ENCODE results near the gene DVL2.
A peak's percentile ranks its signal among the peaks of the same experiment; 100 is the strongest.

The DVL2 gene

DNA sequence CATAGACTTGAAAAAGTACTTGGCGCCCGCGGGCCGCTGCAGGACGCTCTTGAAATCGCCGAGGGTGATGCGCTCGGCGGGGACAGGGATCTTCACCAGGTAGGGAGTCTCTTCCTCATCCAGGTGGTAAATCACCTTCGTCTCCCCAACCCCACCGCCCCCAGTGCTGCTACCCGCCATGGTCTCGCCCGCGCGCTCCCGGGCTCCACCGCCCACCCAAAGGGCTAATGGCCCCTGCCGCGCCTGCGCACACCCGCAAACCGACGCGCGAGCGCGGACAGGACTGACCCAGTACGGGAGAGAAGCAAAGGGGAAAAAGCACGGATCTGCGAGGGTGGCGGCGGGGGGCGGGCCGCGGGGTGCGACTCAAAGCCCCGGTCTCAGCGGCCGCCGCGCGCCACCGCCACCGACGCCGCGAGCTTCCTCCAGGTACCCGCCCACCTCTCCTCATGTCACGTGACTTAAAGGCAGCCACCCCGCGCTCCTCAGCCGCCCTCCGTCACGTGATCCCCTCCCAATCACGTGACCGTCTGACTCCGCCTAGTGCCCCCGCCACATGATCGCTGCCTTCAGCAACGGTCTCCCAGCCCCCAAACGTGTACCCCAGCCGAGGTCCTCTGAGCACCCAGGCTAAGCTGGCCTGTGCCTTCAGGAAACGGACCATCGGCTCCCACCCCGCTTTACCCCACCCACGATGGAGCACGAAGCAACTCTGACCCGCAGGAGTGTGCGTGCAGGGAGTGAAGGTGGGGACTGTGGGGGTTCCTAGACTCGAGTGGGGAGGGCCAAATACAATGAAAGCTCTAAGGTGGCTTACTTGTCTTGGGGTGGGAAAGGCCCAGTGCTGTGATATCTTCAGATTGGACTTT, at the start of gene DVL2:
Gene DVL2, minus strand, starts transcription at position 435 of the 869 bp plus-strand sequence. Its CDS starts 255 bp downstream, at position 180.
- peak; percentile 94 for DNase-seq

DNA sequence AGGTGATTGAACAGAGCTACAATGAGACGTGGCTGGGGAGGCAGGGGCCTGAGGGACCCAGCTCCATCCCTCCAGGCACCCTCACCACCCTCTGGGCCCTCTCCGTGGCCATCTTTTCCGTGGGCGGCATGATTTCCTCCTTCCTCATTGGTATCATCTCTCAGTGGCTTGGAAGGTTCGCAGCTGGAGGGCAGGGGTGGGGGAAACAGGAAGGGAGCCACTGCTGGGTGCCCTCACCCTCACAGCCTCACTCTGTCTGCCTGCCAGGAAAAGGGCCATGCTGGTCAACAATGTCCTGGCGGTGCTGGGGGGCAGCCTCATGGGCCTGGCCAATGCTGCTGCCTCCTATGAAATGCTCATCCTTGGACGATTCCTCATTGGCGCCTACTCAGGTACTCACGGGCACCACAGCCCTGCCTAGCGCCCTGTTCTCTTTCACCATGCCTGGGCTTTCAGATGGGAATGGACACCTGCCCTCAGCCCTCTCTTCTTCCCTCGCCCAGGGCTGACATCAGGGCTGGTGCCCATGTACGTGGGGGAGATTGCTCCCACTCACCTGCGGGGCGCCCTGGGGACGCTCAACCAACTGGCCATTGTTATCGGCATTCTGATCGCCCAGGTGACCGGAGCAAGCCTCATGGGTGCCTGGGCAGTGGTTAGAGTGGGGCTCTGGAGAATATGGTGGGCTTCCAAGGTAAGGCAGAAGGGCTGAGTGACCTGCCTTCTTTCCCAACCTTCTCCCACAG, 49.3 kb upstream of the DVL2 start:
- DNase-seq = peak; percentile 30

DNA sequence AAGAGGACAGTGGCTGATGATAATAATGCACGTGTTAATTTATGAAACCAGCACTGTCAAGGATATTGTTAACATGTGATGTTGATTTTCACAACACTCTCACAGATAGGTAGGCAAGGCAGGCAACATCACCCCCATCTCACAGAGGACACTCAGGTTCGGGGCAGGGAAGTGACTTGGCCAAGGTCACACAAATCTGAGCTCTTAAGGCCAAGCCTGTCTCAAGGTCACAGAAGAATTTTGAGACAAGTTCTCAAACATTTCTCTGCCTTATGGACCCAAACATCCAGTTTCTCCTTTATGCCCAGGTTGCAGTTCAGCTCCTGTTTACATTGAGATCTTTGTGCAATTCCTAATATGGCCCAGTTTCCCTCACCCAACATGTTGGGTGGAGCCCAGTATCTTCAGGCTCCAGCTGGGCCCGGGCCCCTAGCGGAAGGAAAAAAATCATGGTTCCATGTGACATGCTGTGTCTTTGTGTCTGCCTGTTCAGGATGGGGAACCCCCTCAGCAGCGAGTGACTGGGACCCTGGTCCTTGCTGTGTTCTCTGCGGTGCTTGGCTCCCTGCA, 48.5 kb upstream of the DVL2 start:
- DNase-seq = peak; percentile 22

DNA sequence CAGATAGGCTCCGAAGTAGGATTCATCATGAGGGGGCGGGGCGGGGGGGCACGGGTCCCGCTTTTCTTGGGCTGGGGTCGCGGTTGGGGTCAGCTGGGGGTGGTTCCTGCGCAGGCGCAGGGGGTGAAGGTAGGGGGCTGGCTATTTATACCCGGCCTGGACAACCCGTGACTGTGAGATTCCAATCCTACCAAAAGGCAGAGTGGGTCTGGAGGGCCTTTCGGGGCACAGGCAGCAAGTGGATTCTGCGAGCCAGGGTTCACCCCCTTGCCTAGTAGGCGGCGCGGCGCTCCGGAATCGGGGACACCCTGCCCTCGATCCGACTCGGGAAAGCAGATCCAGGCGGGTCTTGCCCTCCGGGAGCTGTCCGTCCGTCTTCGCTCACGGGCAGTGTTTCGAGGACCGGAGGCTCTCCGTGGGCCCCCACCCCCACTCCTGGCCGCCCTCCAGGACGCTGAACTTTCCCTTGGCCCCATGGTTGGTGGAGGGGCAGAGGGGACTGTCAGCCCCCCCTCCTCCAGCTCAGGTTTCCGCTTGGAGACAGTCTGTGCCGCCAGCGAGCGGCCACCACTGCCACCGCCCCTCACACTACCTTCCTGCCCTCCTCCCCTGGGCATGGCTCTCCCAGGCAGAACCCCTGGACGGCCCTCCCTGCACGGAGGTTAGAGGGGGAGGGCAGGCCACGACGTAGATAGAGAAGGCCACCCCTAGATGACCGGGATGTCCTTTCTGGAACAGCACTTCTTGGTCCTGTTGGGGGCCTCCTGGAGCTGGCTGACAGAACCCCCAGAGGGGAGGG, 47.8 kb upstream of the DVL2 start:
- no peak for DNase-seq

DNA sequence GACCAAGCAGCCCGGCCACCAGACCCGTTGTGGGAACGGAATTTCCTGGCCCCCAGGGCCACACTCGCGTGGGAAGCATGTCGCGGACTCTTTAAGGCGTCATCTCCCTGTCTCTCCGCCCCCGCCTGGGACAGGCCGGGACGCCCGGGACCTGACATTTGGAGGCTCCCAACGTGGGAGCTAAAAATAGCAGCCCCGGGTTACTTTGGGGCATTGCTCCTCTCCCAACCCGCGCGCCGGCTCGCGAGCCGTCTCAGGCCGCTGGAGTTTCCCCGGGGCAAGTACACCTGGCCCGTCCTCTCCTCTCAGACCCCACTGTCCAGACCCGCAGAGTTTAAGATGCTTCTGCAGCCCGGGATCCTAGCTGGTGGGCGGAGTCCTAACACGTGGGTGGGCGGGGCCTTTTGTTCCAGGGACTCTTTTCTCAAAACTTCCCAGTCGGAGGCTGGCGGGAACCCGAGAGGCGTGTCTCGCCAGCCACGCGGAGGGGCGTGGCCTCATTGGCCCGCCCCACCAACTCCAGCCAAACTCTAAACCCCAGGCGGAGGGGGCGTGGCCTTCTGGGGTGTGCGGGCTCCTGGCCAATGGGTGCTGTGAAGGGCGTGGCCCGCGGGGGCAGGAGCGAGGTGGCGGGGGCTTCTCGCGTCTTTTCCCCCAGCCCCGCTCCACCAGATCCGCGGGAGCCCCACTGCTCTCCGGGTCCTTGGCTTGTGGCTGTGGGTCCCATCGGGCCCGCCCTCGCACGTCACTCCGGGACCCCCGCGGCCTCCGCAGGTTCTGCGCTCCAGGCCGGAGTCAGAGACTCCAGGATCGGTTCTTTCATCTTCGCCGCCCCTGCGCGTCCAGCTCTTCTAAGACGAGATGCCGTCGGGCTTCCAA, 47.0 kb upstream of the DVL2 start, which contains the start of gene SLC2A4:
Gene SLC2A4, plus strand, starts transcription at position 645 of the 879 bp plus-strand sequence. Its CDS starts 217 bp downstream, at position 862.
- DNase-seq = peak; percentile 99

- peak; percentile 90 for DNase-seq
These were observed 46.3 kb upstream of the DVL2 start for GRCh38 chr17:7280519-7281073.

DNA sequence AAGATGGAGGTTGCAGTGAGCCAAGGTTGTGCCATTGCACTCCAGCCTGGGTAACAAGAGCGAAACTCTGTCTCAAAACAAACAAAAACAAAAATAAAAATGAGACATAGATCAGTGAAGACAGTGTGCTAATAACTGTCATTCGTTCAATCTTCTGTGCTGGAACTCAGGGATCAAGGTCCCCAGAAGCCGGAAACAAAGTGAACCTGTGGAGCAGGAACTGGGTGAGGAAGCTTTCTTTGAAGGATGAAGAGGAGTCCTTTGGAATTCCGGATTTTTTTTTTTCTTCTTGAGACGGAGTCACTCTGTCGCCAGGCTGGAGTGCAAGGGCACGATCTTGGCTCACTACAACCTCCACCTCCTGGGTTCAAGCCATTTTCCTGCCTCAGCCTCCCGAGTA, 45.1 kb upstream of the DVL2 start:
- DNase-seq = no peak

DNA sequence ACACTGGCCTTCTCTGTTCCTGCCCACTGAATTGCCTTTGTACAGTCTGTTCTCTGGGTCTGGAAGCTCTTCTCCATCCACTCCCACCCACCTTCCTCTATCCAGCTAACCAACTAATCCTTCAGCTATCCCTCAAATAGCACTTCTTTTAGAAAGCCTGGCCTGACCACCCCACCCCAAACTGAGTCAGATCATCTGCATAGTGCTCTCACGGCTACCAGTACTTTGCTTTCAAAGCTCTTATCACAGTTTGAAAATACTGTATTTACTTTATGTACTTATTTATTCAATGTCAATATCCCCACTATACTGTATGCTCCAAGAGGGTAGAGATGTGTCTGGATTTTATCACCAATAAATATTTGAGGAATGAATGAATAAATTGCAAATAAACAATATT, 32.5 kb upstream of the DVL2 start:
- DNase-seq = no peak

- no peak for DNase-seq
These were observed 29.4 kb upstream of the DVL2 start for GRCh38 chr17:7263801-7264078.

DNA sequence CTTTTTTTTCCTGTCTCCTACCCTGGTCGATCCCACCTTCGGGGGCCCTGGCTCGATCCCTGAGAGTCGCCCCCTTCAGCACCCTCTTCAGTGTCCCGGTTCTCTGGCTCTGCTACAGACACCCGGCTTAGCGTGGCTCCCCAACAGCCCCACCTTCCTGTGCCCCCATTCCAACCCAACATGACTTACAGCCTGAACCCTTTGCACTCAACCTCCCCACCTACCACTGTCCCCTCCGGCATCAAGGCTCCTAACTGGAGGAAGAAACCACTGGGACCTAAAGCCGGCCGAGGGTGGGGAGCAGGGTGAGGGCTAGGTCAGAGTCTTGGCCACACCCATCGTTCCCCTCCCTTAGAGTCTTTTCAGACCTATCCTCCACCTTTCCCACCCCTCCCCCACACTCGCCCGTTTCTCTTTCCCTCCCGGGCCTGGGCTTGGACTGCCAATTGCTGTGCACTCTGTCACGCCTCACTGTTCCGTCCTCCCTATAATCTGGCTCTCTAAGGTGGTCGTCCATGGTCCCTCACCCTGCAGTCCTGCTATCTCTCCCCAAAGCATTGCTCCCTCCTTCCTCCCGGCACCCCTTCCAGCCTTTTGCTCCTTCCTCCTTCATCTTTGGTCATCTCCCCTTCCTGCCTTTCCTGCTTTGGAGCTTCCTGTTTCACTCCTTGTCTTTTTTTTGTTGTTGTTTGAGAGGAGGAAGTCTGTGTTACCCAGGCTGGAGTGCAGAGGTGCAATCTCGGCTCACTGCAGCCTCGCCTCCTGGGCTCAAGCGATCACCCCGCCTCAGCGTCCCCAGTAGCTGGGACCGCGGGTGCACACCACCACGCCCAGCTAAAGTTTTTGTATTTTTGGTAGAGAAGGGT, 28.9 kb upstream of the DVL2 start:
- DNase-seq = peak; percentile 47

GRCh38 chr17:7262192-7262934, 28.0 kb upstream of the DVL2 start, which contains the start of gene CLDN7:
CLDN7 (minus strand) TSS chr17:7262478; CDS start chr17:7262043, 435 bp downstream.
- DNase-seq = no peak

- no peak for DNase-seq
These were observed 27.3 kb upstream of the DVL2 start for GRCh38 chr17:7261379-7262191.

DNA sequence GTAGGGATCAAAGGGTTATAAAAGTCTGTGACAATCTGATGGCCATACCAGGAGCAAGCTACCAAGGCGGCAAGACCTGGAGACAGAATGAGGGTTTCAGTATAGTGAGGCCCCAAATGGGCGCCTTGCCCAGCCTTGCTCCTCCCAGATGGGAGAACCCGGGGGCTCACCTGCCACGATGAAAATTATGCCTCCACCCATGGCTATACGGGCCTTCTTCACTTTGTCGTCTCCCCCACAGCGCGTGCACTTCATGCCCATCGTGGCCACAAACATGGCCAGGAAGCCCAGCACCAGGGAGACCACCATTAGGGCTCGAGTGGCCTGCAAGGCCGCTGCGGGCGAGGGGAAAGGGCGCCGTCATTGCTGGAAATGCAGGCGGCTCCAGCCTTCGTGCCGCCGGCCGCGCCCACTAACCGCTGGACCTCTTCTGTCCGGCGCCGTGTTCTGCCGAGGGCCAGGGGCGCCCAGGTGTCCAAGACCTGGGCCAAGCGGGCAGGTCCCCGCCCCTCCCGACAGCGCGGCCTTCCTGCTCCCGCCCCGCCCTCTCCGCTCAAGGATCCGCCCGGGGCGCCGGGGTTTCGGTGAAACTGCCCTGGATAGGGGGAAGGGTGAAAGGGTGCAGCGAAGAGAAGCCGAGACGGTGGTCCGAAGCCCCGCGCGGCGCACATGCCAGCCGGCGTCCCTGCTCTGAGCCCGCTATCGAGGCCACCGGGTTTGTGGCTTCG, 26.5 kb upstream of the DVL2 start:
- no peak for DNase-seq

GRCh38 chr17:7260151-7260550, 25.8 kb upstream of the DVL2 start:
- no peak for DNase-seq

DNA sequence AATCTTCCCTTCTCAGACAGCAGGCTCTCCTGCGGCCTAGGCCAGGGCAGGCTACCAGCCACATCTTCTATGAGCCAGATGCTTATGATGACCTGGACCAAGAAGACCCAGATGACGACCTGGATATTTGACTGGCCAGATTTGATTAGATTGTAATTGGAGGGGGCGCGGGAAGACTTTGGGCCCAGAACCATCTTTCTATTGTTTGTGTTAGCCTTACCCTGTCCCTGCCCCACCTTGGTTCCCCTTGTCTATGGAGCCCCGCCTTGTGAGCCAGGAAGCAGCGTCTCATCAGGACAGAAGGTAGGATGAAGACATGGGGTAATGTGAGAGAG, 25.2 kb upstream of the DVL2 start:
- DNase-seq = no peak

DNA sequence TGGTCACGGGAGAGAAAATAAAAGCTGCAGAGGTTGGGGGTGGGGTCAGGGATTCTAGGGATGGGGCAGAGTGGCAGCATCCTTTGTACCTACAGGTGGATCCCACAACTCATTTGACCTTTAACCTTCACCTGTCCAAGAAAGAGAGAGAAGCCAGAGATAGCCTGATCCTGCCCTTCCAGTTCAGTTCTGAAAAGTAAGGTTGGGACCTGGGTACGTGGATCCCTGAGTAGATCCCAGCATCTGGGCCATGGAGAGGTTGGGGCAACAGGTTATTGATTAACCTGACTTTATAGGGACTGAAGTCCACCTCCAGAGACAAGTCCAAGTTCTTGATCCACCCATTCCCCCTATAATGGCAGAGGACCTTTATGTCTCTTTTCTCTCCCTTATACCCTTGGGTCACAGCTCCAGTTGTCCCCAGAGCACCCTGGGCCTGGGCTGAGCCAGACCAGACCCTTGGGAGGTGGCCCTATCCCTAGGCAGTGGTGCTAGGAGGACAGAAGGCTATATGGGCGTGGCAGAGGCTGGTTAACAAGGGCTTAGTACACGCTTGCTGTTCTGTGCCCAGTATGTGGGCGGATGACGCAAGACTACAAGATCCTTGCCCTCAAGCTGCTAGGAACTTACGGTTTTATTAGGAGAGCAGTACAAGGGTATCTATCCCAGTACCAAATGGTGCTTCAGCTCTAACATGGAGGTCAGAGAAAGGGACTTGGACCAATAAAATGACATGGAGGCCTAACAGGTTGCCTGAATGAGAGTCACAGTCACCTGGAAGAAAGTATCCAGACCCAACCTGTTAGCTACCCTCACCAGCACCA, 24.6 kb upstream of the DVL2 start:
- peak; percentile 86 for DNase-seq

DNA sequence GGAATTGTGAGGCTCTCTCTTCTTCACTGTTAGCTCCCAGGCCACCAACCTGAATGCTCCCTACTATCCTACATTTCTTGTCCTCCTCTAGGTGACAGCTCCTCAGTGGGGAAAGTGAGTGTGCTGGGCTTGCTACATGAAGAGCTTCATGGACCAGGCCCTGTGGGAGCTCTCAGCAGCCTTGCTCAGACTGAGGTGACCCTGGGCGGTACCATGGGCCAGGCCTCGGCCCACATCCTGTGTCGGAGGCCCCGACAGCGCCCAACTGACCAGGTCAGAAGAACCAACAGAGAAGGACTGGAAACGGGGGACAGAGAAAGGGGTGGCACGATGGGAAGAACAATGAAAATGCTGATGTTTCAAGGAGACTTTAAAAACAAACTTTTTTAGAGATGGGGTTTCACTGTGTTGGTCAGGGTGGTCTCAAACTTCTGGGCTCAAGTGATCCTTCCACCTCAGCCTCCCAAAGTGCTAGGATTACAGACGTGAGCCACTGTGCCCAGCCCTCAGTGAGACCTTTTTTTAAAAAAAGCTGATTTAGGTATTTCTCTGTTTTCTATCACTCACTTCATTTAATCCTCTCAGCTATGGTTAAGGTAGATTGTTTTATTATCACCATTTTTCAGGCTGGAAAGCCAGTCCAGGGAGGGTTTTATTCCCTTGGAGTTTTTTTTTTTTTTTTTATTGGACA, 22.6 kb upstream of the DVL2 start:
- no peak for DNase-seq

All from suppressor macrophage treated with lipopolysaccharide for 4 hours (primary cell).